Measurements from ENCODE around the gene ABHD17C. TPM values are rescaled to one million over a fixed set of nuclear protein-coding genes. Genes with fewer than 3 reads are reported as not detected.

The ABHD17C gene
- polyA plus RNA-seq, 10 donors: 4.5 to 10.8 (median 5.7) TPM

- no peak for DNase-seq
Measured at GRCh38 chr15:80727596-80727995, 32.5 kb downstream of the ABHD17C start.

- peak in 1 of 3 donors; percentile 34 for DNase-seq
Measured at GRCh38 chr15:80730387-80730786, 35.3 kb downstream of the ABHD17C start.

- DNase-seq: no peak
Measured at GRCh38 chr15:80730926-80731325, 35.8 kb downstream of the ABHD17C start.

GRCh38 chr15:80732167-80732566, 37.1 kb downstream of the ABHD17C start:
- peak in 1 of 3 donors; percentile 38 for DNase-seq

- peak in 1 of 3 donors; percentile 35 for DNase-seq
Measured at GRCh38 chr15:80732818-80733217, 37.7 kb downstream of the ABHD17C start.

- no peak for DNase-seq
Measured at GRCh38 chr15:80733460-80733859, 38.4 kb downstream of the ABHD17C start.

GRCh38 chr15:80735344-80735743, 40.2 kb downstream of the ABHD17C start:
- no peak for DNase-seq

- peak in 1 of 3 donors; percentile 14 for DNase-seq
Measured at GRCh38 chr15:80736560-80736959, 41.5 kb downstream of the ABHD17C start.

GRCh38 chr15:80739919-80740318, 44.8 kb downstream of the ABHD17C start:
- no peak for DNase-seq

- DNase-seq: no peak
Measured at GRCh38 chr15:80742081-80742480, 47.0 kb downstream of the ABHD17C start.

- no peak for DNase-seq
Measured at GRCh38 chr15:80743189-80743833, 48.2 kb downstream of the ABHD17C start.

- no peak for DNase-seq
Measured at GRCh38 chr15:80744415-80744814, 49.3 kb downstream of the ABHD17C start.

GRCh38 chr15:80744826-80745225, 49.7 kb downstream of the ABHD17C start:
- DNase-seq: peak in 1 of 3 donors; percentile 20

GRCh38 chr15:80745888-80746287, 50.8 kb downstream of the ABHD17C start:
- no peak for DNase-seq

- DNase-seq: peak in 1 of 3 donors; percentile 27
Measured at GRCh38 chr15:80747317-80748053, 52.4 kb downstream of the ABHD17C start.

GRCh38 chr15:80749589-80749988, 54.5 kb downstream of the ABHD17C start:
- no peak for DNase-seq

GRCh38 chr15:80750575-80750974, 55.5 kb downstream of the ABHD17C start:
- DNase-seq: no peak

GRCh38 chr15:80752204-80752603, 57.1 kb downstream of the ABHD17C start:
- DNase-seq: no peak

- peak in 1 of 3 donors; percentile 13 for DNase-seq
Measured at GRCh38 chr15:80753161-80753560, 58.1 kb downstream of the ABHD17C start.

- no peak for DNase-seq
Measured at GRCh38 chr15:80754014-80754413, 58.9 kb downstream of the ABHD17C start.

- DNase-seq: no peak
Measured at GRCh38 chr15:80755885-80756284, 60.8 kb downstream of the ABHD17C start.

GRCh38 chr15:80758130-80758745, 63.1 kb downstream of the ABHD17C start:
- no peak for DNase-seq

GRCh38 chr15:80760960-80761359, 65.8 kb downstream of the ABHD17C start:
- DNase-seq: peak in 1 of 3 donors; percentile 7
